Gastrocnemius medialis (tissue), 4 donors: ENCODE results near the gene CDH18. TPM values are rescaled to one million over a fixed set of nuclear protein-coding genes. Genes with fewer than 3 reads are reported as not detected.
"Not testable (repeated sequence)": the region's sequence is repeated elsewhere in the genome, so short reads cannot be mapped to it uniquely, and the experiment has no call there.

ENCODE experiments used
- ATAC-seq, 2 donors: fragments of 150-250 bp; one replicate each; pipeline ENCODE4 v1.9.1; 2016
- DNase-seq, 2 donors: peaks; one replicate each; pipeline ENCODE4 v3.0.0-alpha.2; 2019
- H3K27ac ChIP-seq, 4 donors: fragments of 200-600 bp; sonication (generic); 1 replicate in 1 of 4; 2 replicates in 3 of 4; pipeline ENCODE4 v1.5.1; 2016 to 2018; ENCODE audit warnings: mild to moderate bottlenecking in 2 of 4, moderate library complexity in 1 of 4
- H3K27me3 ChIP-seq, 3 donors: fragments of 200-600 bp; sonication (generic) in 2 of 3; 1 replicate in 1 of 3; 2 replicates in 2 of 3; pipeline versions ENCODE4 v1.5.1 to v1.6.0; 2016 to 2019; ENCODE audit warnings: mild to moderate bottlenecking in 1 of 3, moderate library complexity in 1 of 3
- H3K36me3 ChIP-seq, 2 donors: fragments of 200-600 bp; sonication (generic) in 1 of 2; one replicate each; pipeline ENCODE4 v1.5.1; 2017 to 2018
- H3K4me1 ChIP-seq, 2 donors: fragments of 200-600 bp; sonication (generic) in 1 of 2; one replicate each; pipeline ENCODE4 v1.5.1; 2016 to 2017; ENCODE audit warnings: mild to moderate bottlenecking in 2 of 2
- H3K4me3 ChIP-seq, 4 donors: fragments of 200-600 bp; sonication (generic) in 3 of 4; 1 replicate in 1 of 4; 2 replicates in 3 of 4; pipeline ENCODE4 v1.5.1; 2016 to 2019; ENCODE audit warnings: mild to moderate bottlenecking in 2 of 4
- H3K9me3 ChIP-seq, 3 donors: fragments of 200-600 bp; sonication (generic) in 2 of 3; 1 replicate in 1 of 3; 2 replicates in 2 of 3; pipeline ENCODE4 v1.5.1; 2016 to 2019
- CTCF ChIP-seq, 5 experiments: fragments of 450-650 bp in 3 of 5; fragments of 200-600 bp in 2 of 5; sonication (generic) in 2 of 5; IDR thresholded peaks in 4 of 5; conservative IDR thresholded peaks in 1 of 5; 1 replicate in 4 of 5; 2 replicates in 1 of 5; pipeline ENCODE4 v1.5.1; 2016 to 2019; ENCODE audit warnings: antibody characterized with exemption in 5 of 5, mild to moderate bottlenecking in 3 of 5, moderate library complexity in 3 of 5
- POLR2A ChIP-seq, 2 donors: fragments of 450-650 bp; IDR thresholded peaks; one replicate each; pipeline ENCODE4 v1.6.1; 2017; ENCODE audit warnings: antibody characterized with exemption in 2 of 2, mild to moderate bottlenecking in 2 of 2, moderate library complexity in 2 of 2
- in situ Hi-C, 4 donors: fragments of 200-750 bp; cut with MboI; loops; one replicate each; pipeline versions ENCODE4 v1.15.0 to v1.8.0; 2017; ENCODE audit warnings: low sequenced_read_pairs in 4 of 4
- intact Hi-C: fragments of 100-400 bp; cut with DNase I; formaldehyde crosslinking; loops from one replicate; pipeline ENCODE4 v1.15.1; 2023; ENCODE audit warnings: low total_unique reads
- total RNA-seq, 4 donors: library from RNA; depleted of rRNA; stranded (reverse); fragments of >200 nt; gene quantifications; one replicate each; pipeline versions ENCODE4 v1.1.0 to v1.2.3, GENCODE V29; 2016

The CDH18 gene
- total RNA-seq, 4 donors from 2014 or later, result not detected

- TF ChIP-seq CTCF (IDR thresholded peaks at IDR 0.05 in 4 of 5, conservative IDR thresholded peaks at IDR 0.05 in 1 of 5) (no peak), POLR2A (IDR thresholded peaks at IDR 0.05) (no peak)
- ATAC-seq, result no peak
- in situ Hi-C loops, result no loop called here
- no peaks in the 10 kb centered on the region for H3K36me3 ChIP-seq
- intact Hi-C loops, result no loop called here
- no peaks in the 10 kb centered on the region for H3K9me3 ChIP-seq
- no peaks in the 10 kb centered on the region for H3K4me1 ChIP-seq
- H3K4me3 ChIP-seq, result no peak overlapping the region
- no peaks in the 10 kb centered on the region for H3K27me3 ChIP-seq
- H3K27ac ChIP-seq, result no peak overlapping the region
- no peak for DNase-seq
Measured at GRCh38 chr5:19795218-19795617, 192.8 kb downstream of the CDH18 start.

GRCh38 chr5:19790829-19791466 is 197.1 kb downstream of the CDH18 start:
- intact Hi-C loops, result no loop called here
- H3K9me3 ChIP-seq, result no peaks in the 10 kb centered on the region
- ATAC-seq, result no peak
- H3K4me1 ChIP-seq, result no peaks in the 10 kb centered on the region
- H3K36me3 ChIP-seq, result no peaks in the 10 kb centered on the region
- no peak overlapping the region for H3K27ac ChIP-seq
- H3K4me3 ChIP-seq, result no peak overlapping the region
- in situ Hi-C loops, result no loop called here
- no peak for DNase-seq
- no peaks in the 10 kb centered on the region for H3K27me3 ChIP-seq
- TF ChIP-seq POLR2A (IDR thresholded peaks at IDR 0.05), result no peak
- TF ChIP-seq CTCF (IDR thresholded peaks at IDR 0.05 in 4 of 5, conservative IDR thresholded peaks at IDR 0.05 in 1 of 5), result no peak

GRCh38 chr5:19782566-19782965 is 205.4 kb downstream of the CDH18 start:
- no peaks in the 10 kb centered on the region for H3K9me3 ChIP-seq
- no peak overlapping the region for H3K27ac ChIP-seq
- TF ChIP-seq CTCF (IDR thresholded peaks at IDR 0.05 in 4 of 5, conservative IDR thresholded peaks at IDR 0.05 in 1 of 5), result no peak
- TF ChIP-seq POLR2A (IDR thresholded peaks at IDR 0.05), result no peak
- H3K36me3 ChIP-seq, result no peaks in the 10 kb centered on the region
- no peak overlapping the region for H3K4me3 ChIP-seq
- no peak for DNase-seq
- in situ Hi-C loops, result no loop called here
- ATAC-seq, result no peak
- intact Hi-C loops, result no loop called here
- H3K27me3 ChIP-seq, result no peaks in the 10 kb centered on the region
- no peaks in the 10 kb centered on the region for H3K4me1 ChIP-seq

- H3K9me3 ChIP-seq, result no peaks in the 10 kb centered on the region
- no peaks in the 10 kb centered on the region for H3K27me3 ChIP-seq
- ATAC-seq (no peak), DNase-seq (no peak)
- intact Hi-C loops (no loop called here), in situ Hi-C loops (no loop called here)
- TF ChIP-seq POLR2A (IDR thresholded peaks at IDR 0.05), result no peak
- TF ChIP-seq CTCF (IDR thresholded peaks at IDR 0.05 in 4 of 5, conservative IDR thresholded peaks at IDR 0.05 in 1 of 5), result no peak
- no peak overlapping the region for H3K27ac ChIP-seq
- H3K4me1 ChIP-seq, result no peaks in the 10 kb centered on the region
- no peaks in the 10 kb centered on the region for H3K36me3 ChIP-seq
- H3K4me3 ChIP-seq, result no peak overlapping the region
Measured at GRCh38 chr5:19777363-19777762, 210.6 kb downstream of the CDH18 start.

GRCh38 chr5:19776886-19777285 is 211.1 kb downstream of the CDH18 start:
- H3K27me3 ChIP-seq, H3K9me3 ChIP-seq, DNase-seq, H3K4me1 ChIP-seq, in situ Hi-C loops, intact Hi-C loops, H3K36me3 ChIP-seq, H3K4me3 ChIP-seq, ATAC-seq, H3K27ac ChIP-seq: not testable (repeated sequence)
